ENCODE results near the gene MANF.
A peak's percentile ranks its signal among the peaks of the same experiment; 100 is the strongest.
"Not testable (repeated sequence)": the region's sequence is repeated elsewhere in the genome, so short reads cannot be mapped to it uniquely, and the experiment has no call there.

MANF gene

GRCh38 chr3:51384726-51385473 lies at the start of gene MANF:
TSS of gene MANF (plus strand) at chr3:51385291. CDS start at chr3:51385343, 52 bp downstream.
- DNase-seq (ENCODE audit: low read depth in 2 of 2, low spot score in 1 of 2): peak; percentile 89 to 97

- no peak for DNase-seq (ENCODE audit: low read depth in 2 of 2, low spot score in 1 of 2)
These were observed 48.8 kb upstream of the MANF start for GRCh38 chr3:51336261-51336660.

GRCh38 chr3:51337666-51338065 lies 47.4 kb upstream of the MANF start:
- no peak for DNase-seq (ENCODE audit: low read depth in 2 of 2, low spot score in 1 of 2)

GRCh38 chr3:51338632-51339031 lies 46.5 kb upstream of the MANF start:
- no peak for DNase-seq (ENCODE audit: low read depth in 2 of 2, low spot score in 1 of 2)

GRCh38 chr3:51340013-51340829 lies 44.9 kb upstream of the MANF start:
- DNase-seq (ENCODE audit: low read depth in 2 of 2, low spot score in 1 of 2): no peak

- DNase-seq (ENCODE audit: low read depth in 2 of 2, low spot score in 1 of 2): no peak
These were observed 44.0 kb upstream of the MANF start for GRCh38 chr3:51340989-51341636.

GRCh38 chr3:51343918-51344687 lies 41.0 kb upstream of the MANF start:
- no peak for DNase-seq (ENCODE audit: low read depth in 2 of 2, low spot score in 1 of 2)

GRCh38 chr3:51350751-51351150 lies 34.3 kb upstream of the MANF start:
- DNase-seq (ENCODE audit: low read depth in 2 of 2, low spot score in 1 of 2): no peak

GRCh38 chr3:51353131-51353530 lies 32.0 kb upstream of the MANF start:
- DNase-seq (ENCODE audit: low read depth in 2 of 2, low spot score in 1 of 2): no peak

- no peak for DNase-seq (ENCODE audit: low read depth in 2 of 2, low spot score in 1 of 2)
These were observed 31.4 kb upstream of the MANF start for GRCh38 chr3:51353691-51354090.

- DNase-seq (ENCODE audit: low read depth in 2 of 2, low spot score in 1 of 2): no peak
These were observed 30.9 kb upstream of the MANF start for GRCh38 chr3:51354172-51354571.

- DNase-seq (ENCODE audit: low read depth in 2 of 2, low spot score in 1 of 2): no peak
These were observed 30.1 kb upstream of the MANF start for GRCh38 chr3:51354731-51355615.

- DNase-seq (ENCODE audit: low read depth in 2 of 2, low spot score in 1 of 2): no peak
These were observed 29.1 kb upstream of the MANF start for GRCh38 chr3:51355891-51356578.

GRCh38 chr3:51357856-51358255 lies 27.2 kb upstream of the MANF start:
- no peak for DNase-seq (ENCODE audit: low read depth in 2 of 2, low spot score in 1 of 2)

GRCh38 chr3:51358981-51359380 lies 26.1 kb upstream of the MANF start:
- no peak for DNase-seq (ENCODE audit: low read depth in 2 of 2, low spot score in 1 of 2)

- no peak for DNase-seq (ENCODE audit: low read depth in 2 of 2, low spot score in 1 of 2)
These were observed 24.3 kb upstream of the MANF start for GRCh38 chr3:51360806-51361205.

- DNase-seq (ENCODE audit: low read depth in 2 of 2, low spot score in 1 of 2): no peak
These were observed 23.3 kb upstream of the MANF start for GRCh38 chr3:51361746-51362145.

GRCh38 chr3:51362476-51362875 lies 22.6 kb upstream of the MANF start:
- no peak for DNase-seq (ENCODE audit: low read depth in 2 of 2, low spot score in 1 of 2)

GRCh38 chr3:51368276-51368675 lies 16.8 kb upstream of the MANF start:
- DNase-seq (ENCODE audit: low read depth in 2 of 2, low spot score in 1 of 2): not testable (repeated sequence)
